ENCODE results near the gene KISS1.

GRCh38 chr1:204171751-204172178 lies 24.5 kb downstream of the KISS1 start:
- TF ChIP-seq CTCF (conservative IDR thresholded peaks at IDR 0.05 in 1 of 2, IDR thresholded peaks at IDR 0.05 in 1 of 2; ENCODE audit: low read depth in 1 of 2, low read length in 2 of 2) (no peak), EZH2 (IDR thresholded peaks at IDR 0.05; ENCODE audit: low read length, missing control alignments) (no peak)
